GM12865 (cell line): ENCODE data around the gene SLC30A10.
"Not testable (repeated sequence)": the region's sequence is repeated elsewhere in the genome, so short reads cannot be mapped to it uniquely, and the experiment has no call there.

Experiments used
- DNase-seq: peaks from one replicate; pipeline ENCODE4 v3.0.0; 2010; ENCODE audit warnings: low read depth
- H3K4me3 ChIP-seq: 2 replicates; pipeline ENCODE4 v1.5.1; 2011; ENCODE audit warnings: mild to moderate bottlenecking, low read depth, low read length, control low read depth
- TF ChIP-seq, protein P1 (sequence below): IDR thresholded peaks from 2 replicates; pipeline ENCODE4 v1.5.1; 2011; ENCODE audit warnings: low read length, control low read depth, low read depth, inconsistent platforms; ENCODE audit not compliant: insufficient read depth; ENCODE audit errors: missing control alignments

SLC30A10 gene

DNA sequence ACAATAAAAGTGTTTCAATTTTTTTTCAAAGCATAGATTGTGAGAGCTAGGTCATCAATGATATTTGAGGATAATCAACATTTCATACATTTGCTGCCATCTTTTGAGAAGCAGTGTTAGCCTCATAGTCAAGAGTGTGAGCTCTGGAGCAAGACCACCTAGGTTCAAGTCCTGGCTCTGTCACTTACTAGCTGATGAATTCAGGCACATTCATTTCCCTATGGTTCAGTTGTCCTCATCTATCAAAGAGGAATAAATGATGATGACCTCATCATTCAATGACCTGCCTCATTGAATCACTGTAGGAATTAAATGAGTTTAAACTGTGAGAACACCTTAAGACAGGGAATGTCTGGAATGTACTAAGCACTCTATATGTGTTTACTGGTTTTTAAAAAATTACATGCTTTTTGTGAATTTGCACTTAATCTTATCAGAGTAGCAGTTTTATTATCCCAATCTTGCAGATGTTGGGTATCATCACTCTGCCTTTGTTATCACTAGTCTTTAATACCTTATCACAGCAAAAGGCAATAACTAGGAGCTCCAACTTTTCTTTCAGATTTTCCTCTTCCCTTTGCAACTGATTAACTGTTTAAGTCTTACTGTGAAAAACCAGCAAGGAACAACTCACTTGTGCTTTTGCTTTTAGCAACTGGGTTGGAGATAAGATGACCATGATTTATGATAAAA, 47.4 kb downstream of the SLC30A10 start:
- H3K4me3 ChIP-seq, result no peak overlapping the region
- no peak for DNase-seq
- TF ChIP-seq, protein P1, sequence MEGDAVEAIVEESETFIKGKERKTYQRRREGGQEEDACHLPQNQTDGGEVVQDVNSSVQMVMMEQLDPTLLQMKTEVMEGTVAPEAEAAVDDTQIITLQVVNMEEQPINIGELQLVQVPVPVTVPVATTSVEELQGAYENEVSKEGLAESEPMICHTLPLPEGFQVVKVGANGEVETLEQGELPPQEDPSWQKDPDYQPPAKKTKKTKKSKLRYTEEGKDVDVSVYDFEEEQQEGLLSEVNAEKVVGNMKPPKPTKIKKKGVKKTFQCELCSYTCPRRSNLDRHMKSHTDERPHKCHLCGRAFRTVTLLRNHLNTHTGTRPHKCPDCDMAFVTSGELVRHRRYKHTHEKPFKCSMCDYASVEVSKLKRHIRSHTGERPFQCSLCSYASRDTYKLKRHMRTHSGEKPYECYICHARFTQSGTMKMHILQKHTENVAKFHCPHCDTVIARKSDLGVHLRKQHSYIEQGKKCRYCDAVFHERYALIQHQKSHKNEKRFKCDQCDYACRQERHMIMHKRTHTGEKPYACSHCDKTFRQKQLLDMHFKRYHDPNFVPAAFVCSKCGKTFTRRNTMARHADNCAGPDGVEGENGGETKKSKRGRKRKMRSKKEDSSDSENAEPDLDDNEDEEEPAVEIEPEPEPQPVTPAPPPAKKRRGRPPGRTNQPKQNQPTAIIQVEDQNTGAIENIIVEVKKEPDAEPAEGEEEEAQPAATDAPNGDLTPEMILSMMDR, result no peak

DNA sequence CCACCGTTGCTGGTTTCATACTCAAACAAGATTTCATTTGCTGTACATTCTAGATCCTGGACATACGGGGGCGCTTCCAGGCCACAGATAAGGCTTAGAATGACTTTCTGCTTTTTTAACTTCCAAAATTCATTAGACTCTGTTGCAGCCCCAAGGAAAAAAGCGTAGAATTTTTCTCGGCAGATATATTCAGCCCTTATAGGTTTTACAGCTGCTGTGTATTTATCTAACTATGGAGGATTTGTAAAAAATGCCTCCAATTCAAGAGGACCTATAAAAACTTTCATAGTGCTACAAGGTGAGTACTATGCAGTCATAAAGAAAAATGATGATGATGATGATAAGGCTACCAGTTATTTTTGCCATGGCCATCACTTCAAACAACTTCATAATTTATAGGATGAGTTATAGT, 51.6 kb downstream of the SLC30A10 start:
- peak; percentile 2 for DNase-seq
- H3K4me3 ChIP-seq, result no peak overlapping the region
- TF ChIP-seq, protein P1, result peak; percentile 10

DNA sequence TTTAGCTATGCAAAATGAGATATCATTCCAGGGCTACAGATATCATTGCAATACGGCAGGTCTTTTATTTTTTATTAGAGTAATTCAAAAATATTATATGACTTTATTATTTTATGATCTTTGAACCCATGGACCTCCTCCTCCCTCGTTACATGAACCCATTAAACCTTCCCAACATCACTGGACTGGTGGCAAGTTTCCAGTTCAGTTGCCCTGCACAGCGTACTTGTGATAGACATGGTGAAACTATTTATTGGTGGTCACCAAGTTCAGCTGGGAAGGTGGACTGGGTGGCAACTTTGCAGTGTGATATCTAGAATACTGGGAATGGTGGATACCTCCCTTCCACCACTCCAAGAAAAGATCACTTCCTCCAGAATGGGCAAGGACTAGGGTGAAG, 52.5 kb downstream of the SLC30A10 start:
- no peak overlapping the region for H3K4me3 ChIP-seq
- DNase-seq, result no peak
- TF ChIP-seq, protein P1, result no peak

DNA sequence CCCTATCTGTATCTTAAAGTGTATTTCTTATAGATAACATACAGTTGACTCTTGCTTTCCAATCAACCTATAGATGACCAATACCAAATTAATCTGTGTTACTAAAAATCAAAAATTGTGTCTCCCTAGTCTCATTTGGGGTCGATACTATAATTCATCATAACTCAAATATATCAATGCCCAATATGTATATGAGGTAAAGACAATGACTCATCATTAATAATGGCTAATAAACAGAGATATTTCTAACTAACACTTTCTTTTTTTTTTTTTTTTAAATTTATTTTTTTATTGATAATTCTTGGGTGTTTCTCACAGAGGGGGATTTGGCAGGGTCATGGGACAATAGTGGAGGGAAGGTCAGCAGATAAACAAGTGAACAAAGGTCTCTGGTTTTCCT, 55.8 kb downstream of the SLC30A10 start:
- DNase-seq, H3K4me3 ChIP-seq: not testable (repeated sequence)

DNA sequence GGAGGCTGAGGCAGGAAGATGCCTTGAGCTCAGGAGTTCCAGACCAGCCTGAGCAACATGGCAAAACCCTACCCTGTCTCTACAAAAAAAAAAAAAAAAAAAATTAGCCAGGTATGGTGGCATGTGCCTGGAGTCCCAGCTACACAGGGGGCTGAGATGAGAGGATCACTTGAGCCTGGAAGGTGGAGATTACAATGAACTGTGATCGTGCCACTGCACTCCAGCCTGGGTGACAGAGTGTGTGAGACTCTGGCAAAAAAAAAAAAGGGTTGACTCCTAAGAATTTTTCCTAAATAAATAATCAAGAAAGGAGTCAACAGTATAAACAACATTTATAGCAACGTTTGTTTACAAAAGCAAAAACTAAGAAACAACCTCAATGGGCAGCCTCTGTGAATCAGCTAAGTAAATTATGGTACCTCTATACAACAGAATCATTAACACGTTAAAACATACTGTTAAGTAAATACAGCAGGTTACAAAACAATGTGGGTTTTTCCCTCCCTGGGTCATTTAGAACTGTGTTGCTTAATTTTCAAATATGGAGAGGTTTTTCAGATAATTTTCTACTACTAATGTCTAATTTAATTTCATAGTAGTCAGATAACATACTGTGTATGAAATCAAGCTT, 56.8 kb downstream of the SLC30A10 start:
- no peak overlapping the region for H3K4me3 ChIP-seq
- DNase-seq, result no peak
- TF ChIP-seq, protein P1, result no peak

DNA sequence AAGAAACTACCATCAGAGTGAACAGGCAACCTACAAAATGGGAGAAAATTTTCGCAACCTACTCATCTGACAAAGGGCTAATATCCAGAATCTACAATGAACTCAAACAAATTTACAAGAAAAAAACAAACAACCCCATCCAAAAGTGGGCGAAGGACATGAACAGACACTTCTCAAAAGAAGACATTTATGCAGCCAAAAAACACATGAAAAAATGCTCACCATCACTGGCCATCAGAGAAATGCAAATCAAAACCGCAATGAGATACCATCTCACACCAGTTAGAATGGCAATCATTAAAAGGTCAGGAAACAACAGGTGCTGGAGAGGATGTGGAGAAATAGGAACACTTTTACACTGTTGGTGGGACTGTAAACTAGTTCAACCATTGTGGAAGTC, 59.7 kb downstream of the SLC30A10 start:
- not testable (repeated sequence) for DNase-seq, H3K4me3 ChIP-seq
